IPS-18a (cell line): ENCODE data around the gene ZNF668.
"Not testable (repeated sequence)": the region's sequence is repeated elsewhere in the genome, so short reads cannot be mapped to it uniquely, and the experiment has no call there.

ENCODE experiments used
- H3K27ac ChIP-seq: one replicate; pipeline ENCODE4 v1.5.1; 2013; ENCODE audit warnings: low read length
- H3K27me3 ChIP-seq: one replicate; pipeline ENCODE4 v1.6.1; 2013; ENCODE audit warnings: mild to moderate bottlenecking, low read length; ENCODE audit not compliant: control insufficient read depth, insufficient read depth
- H3K36me3 ChIP-seq: one replicate; pipeline ENCODE4 v1.6.1; 2013; ENCODE audit warnings: low read depth, low read length; ENCODE audit not compliant: control insufficient read depth
- H3K4me1 ChIP-seq: one replicate; pipeline ENCODE4 v1.6.1; 2013; ENCODE audit warnings: low read depth, low read length; ENCODE audit not compliant: control insufficient read depth
- H3K4me3 ChIP-seq: one replicate; pipeline ENCODE4 v1.5.1; 2013; ENCODE audit warnings: low read length
- H3K9ac ChIP-seq: one replicate; pipeline ENCODE4 v1.6.1; 2013; ENCODE audit warnings: mild to moderate bottlenecking, low read length, moderate library complexity
- H3K9me3 ChIP-seq: one replicate; pipeline ENCODE4 v1.6.1; 2013; ENCODE audit warnings: low read depth, low read length; ENCODE audit not compliant: control insufficient read depth

ZNF668 gene

GRCh38 chr16:31013292-31013691 lies 60.7 kb downstream of the ZNF668 start:
- H3K36me3 ChIP-seq, H3K9me3 ChIP-seq, H3K4me1 ChIP-seq, H3K27ac ChIP-seq, H3K27me3 ChIP-seq, H3K9ac ChIP-seq, H3K4me3 ChIP-seq: not testable (repeated sequence)

- H3K36me3 ChIP-seq = not testable (repeated sequence)
These were observed 62.2 kb downstream of the ZNF668 start for GRCh38 chr16:31011815-31012214.

More at GRCh38 chr16:31011815-31012214, 62.2 kb downstream of the ZNF668 start:
- H3K9ac ChIP-seq, H3K27ac ChIP-seq, H3K27me3 ChIP-seq, H3K9me3 ChIP-seq, H3K4me1 ChIP-seq, H3K4me3 ChIP-seq: not testable (repeated sequence)
